K562 (cell line): ENCODE data around the gene CENPB. TPM values are rescaled to one million over a fixed set of nuclear protein-coding genes. Genes with fewer than 3 reads are reported as not detected.

Experiments used
- ADNP ChIP-seq: fragments of 200-800 bp; sonication (Bioruptor generic); IDR thresholded peaks from 2 replicates; pipeline ENCODE4 v1.6.1; 2016; ENCODE audit warnings: missing genetic modification characterization, missing compliant biosample characterization
- BCOR ChIP-seq: fragments of 450-650 bp; IDR thresholded peaks from 2 replicates; pipeline ENCODE4 v1.6.1; 2016
- BHLHE40 ChIP-seq: IDR thresholded peaks from 2 replicates; pipeline ENCODE4 v1.6.1; 2011; ENCODE audit warnings: low read length, improper control_type of control experiment
- CBX8 ChIP-seq: fragments of 200-600 bp; sonication (generic); IDR thresholded peaks from 2 replicates; pipeline ENCODE4 v1.6.1; 2012; ENCODE audit warnings: borderline replicate concordance, mixed run types, low read depth, mild to moderate bottlenecking, moderate library complexity, mixed read lengths, low read length, control low read depth, inconsistent platforms; ENCODE audit not compliant: poor library complexity, severe bottlenecking; ENCODE audit errors: extremely low read depth
- COPS2 ChIP-seq: fragments of 450-650 bp; conservative IDR thresholded peaks from 2 replicates; pipeline ENCODE4 v1.6.1; 2016; ENCODE audit warnings: mild to moderate bottlenecking, moderate library complexity
- CTBP1 ChIP-seq: fragments of 450-650 bp; IDR thresholded peaks from 2 replicates; pipeline ENCODE4 v1.6.1; 2016; ENCODE audit warnings: borderline replicate concordance
- ELF4 ChIP-seq: fragments of 450-650 bp; formaldehyde crosslinking; IDR thresholded peaks from 2 replicates; pipeline ENCODE4 v1.4.0; 2022; ENCODE audit warnings: missing genetic modification characterization
- MBD2 ChIP-seq: sonication (generic); IDR thresholded peaks from 2 replicates; pipeline ENCODE4 v1.6.1; 2016; ENCODE audit warnings: low read depth, borderline replicate concordance
- MCM3 ChIP-seq: fragments of 450-650 bp; IDR thresholded peaks from 2 replicates; pipeline ENCODE4 v1.6.1; 2016
- SREBF1 ChIP-seq: fragments of 150-350 bp; IDR thresholded peaks from 2 replicates; pipeline ENCODE4 v1.6.1; 2014; ENCODE audit warnings: antibody characterized with exemption, low read depth, low read length, borderline replicate concordance
- TARDBP ChIP-seq: fragments of 450-650 bp; IDR thresholded peaks from 2 replicates; pipeline ENCODE4 v1.6.1; 2016
- TEAD1 ChIP-seq, 2 experiments: fragments of 450-650 bp in 1 of 2; sonication (generic) in 1 of 2; formaldehyde crosslinking; IDR thresholded peaks; 2 replicates each; pipeline versions ENCODE4 v1.4.0 to v1.8.0; 2020 to 2022; ENCODE audit warnings: mild to moderate bottlenecking in 2 of 2, missing genetic modification reagents in 1 of 2
- ZNF778 ChIP-seq: fragments of 450-650 bp; formaldehyde crosslinking; IDR thresholded peaks from 2 replicates; pipeline ENCODE4 v1.4.0; 2020; ENCODE audit warnings: mild to moderate bottlenecking, moderate library complexity
- polyA plus RNA-seq, 8 experiments: library from polyadenylated mRNA; depleted of rRNA in 4 of 8; stranded (reverse) in 5 of 8; unstranded in 3 of 8; fragments of >200 nt; fragmentation: Nextera tagmentation in 2 of 8; fragmentation: Illumina TruSeq in 1 of 8; extraction: Ambion mirVana in 2 of 8; extraction: Trizol in 1 of 8; gene quantifications; 2 replicates each; pipeline versions ENCODE4 v1.2.1 to v1.2.3, GENCODE V29; 2011 to 2014; ENCODE audit warnings: inconsistent platforms in 1 of 8, missing spikeins in 1 of 8
- total RNA-seq, 7 experiments: library from RNA; depleted of rRNA in 6 of 7; stranded (reverse); fragments of >200 nt in 6 of 7; fragmentation: Illumina TruSeq in 2 of 7; extraction: Trizol in 2 of 7; gene quantifications; 2 replicates each; pipeline versions ENCODE4 v1.2.1 to v1.2.3, GENCODE V29; 2011 to 2021; ENCODE audit warnings: low replicate concordance in 1 of 7
- TF ChIP-seq, protein P1 (sequence below): sonication (generic); formaldehyde crosslinking; IDR thresholded peaks from 2 replicates; pipeline ENCODE4 v1.8.0; 2023; ENCODE audit warnings: mild to moderate bottlenecking, missing genetic modification reagents
- TF ChIP-seq, protein P2 (sequence below): fragments of 450-650 bp; IDR thresholded peaks from 2 replicates; pipeline ENCODE4 v1.6.1; 2017; ENCODE audit warnings: antibody characterized with exemption, mild to moderate bottlenecking
- TF ChIP-seq, protein P3 (sequence below): fragments of 250-450 bp; sonication (Bioruptor Pico); IDR thresholded peaks from 2 replicates; pipeline ENCODE4 v1.4.0; 2020; ENCODE audit warnings: mild to moderate bottlenecking
- TF ChIP-seq, protein P4 (sequence below): fragments of 450-650 bp; IDR thresholded peaks from 2 replicates; pipeline ENCODE4 v1.6.1; 2017; ENCODE audit warnings: antibody characterized with exemption

CENPB gene
- total and polyA plus RNA-seq, 9 of the 15 experiments (the other 6 are each of a cell fraction or from before 2014, with no cell fraction given) = 0.17 to 70.8 (median 24.9) TPM

DNA sequence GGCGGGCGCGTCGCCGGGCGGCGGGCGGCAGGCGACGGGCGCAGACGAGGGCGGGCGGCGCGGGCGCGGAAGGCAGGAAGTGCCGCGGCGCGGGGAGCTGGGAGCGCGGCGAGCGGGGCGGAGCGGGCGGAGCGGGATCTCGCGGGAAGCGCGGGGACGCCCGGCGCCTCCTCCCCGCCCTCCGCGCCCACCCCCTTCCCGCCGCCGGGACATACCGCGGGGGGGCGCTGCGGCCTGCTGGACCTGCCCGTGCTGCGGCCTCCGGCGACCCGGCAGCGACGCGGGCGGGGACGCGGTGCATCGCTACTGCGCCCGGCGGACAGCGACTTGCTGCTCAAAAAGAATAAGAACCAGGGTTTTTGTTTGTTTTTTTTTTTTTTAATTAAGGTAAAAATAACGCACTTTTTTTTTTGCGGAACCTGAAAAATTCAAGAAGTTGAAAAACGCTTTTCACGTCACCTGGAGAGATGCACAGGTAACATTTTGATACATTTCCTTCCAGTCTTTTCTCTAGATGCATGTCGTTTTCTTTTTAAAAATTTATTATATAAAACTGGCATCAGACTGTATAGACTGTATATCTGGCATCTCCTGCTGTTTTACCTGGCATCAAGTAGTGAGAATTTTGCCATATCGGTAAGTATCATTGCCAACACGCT, at the start of gene CENPB (continued):
- TF ChIP-seq, protein P1, sequence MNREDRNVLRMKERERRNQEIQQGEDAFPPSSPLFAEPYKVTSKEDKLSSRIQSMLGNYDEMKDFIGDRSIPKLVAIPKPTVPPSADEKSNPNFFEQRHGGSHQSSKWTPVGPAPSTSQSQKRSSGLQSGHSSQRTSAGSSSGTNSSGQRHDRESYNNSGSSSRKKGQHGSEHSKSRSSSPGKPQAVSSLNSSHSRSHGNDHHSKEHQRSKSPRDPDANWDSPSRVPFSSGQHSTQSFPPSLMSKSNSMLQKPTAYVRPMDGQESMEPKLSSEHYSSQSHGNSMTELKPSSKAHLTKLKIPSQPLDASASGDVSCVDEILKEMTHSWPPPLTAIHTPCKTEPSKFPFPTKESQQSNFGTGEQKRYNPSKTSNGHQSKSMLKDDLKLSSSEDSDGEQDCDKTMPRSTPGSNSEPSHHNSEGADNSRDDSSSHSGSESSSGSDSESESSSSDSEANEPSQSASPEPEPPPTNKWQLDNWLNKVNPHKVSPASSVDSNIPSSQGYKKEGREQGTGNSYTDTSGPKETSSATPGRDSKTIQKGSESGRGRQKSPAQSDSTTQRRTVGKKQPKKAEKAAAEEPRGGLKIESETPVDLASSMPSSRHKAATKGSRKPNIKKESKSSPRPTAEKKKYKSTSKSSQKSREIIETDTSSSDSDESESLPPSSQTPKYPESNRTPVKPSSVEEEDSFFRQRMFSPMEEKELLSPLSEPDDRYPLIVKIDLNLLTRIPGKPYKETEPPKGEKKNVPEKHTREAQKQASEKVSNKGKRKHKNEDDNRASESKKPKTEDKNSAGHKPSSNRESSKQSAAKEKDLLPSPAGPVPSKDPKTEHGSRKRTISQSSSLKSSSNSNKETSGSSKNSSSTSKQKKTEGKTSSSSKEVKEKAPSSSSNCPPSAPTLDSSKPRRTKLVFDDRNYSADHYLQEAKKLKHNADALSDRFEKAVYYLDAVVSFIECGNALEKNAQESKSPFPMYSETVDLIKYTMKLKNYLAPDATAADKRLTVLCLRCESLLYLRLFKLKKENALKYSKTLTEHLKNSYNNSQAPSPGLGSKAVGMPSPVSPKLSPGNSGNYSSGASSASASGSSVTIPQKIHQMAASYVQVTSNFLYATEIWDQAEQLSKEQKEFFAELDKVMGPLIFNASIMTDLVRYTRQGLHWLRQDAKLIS (CRISPR knock-in tag) = no peak
- TF ChIP-seq COPS2 (no peak), ADNP (tag) (no peak), MCM3 (no peak), BHLHE40 (no peak), CTBP1 (no peak), ZNF778 (CRISPR knock-in tag) (no peak), BCOR (no peak), SREBF1 (no peak), MBD2 (no peak), CBX8 (no peak), TEAD1 (CRISPR knock-in tag; IDR thresholded peaks at IDR 0.05) (peak in 1 of 2 experiments; percentile 92; a peak in 2 of 4 replicates), TARDBP (no peak), ELF4 (CRISPR knock-in tag) (no peak)
- TF ChIP-seq, protein P2, sequence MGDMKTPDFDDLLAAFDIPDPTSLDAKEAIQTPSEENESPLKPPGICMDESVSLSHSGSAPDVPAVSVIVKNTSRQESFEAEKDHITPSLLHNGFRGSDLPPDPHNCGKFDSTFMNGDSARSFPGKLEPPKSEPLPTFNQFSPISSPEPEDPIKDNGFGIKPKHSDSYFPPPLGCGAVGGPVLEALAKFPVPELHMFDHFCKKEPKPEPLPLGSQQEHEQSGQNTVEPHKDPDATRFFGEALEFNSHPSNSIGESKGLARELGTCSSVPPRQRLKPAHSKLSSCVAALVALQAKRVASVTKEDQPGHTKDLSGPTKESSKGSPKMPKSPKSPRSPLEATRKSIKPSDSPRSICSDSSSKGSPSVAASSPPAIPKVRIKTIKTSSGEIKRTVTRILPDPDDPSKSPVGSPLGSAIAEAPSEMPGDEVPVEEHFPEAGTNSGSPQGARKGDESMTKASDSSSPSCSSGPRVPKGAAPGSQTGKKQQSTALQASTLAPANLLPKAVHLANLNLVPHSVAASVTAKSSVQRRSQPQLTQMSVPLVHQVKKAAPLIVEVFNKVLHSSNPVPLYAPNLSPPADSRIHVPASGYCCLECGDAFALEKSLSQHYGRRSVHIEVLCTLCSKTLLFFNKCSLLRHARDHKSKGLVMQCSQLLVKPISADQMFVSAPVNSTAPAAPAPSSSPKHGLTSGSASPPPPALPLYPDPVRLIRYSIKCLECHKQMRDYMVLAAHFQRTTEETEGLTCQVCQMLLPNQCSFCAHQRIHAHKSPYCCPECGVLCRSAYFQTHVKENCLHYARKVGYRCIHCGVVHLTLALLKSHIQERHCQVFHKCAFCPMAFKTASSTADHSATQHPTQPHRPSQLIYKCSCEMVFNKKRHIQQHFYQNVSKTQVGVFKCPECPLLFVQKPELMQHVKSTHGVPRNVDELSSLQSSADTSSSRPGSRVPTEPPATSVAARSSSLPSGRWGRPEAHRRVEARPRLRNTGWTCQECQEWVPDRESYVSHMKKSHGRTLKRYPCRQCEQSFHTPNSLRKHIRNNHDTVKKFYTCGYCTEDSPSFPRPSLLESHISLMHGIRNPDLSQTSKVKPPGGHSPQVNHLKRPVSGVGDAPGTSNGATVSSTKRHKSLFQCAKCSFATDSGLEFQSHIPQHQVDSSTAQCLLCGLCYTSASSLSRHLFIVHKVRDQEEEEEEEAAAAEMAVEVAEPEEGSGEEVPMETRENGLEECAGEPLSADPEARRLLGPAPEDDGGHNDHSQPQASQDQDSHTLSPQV = no peak
- TF ChIP-seq, protein P3, sequence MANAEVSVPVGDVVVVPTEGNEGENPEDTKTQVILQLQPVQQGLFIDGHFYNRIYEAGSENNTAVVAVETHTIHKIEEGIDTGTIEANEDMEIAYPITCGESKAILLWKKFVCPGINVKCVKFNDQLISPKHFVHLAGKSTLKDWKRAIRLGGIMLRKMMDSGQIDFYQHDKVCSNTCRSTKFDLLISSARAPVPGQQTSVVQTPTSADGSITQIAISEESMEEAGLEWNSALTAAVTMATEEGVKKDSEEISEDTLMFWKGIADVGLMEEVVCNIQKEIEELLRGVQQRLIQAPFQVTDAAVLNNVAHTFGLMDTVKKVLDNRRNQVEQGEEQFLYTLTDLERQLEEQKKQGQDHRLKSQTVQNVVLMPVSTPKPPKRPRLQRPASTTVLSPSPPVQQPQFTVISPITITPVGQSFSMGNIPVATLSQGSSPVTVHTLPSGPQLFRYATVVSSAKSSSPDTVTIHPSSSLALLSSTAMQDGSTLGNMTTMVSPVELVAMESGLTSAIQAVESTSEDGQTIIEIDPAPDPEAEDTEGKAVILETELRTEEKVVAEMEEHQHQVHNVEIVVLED = 0 out of 2 replicates have a peak, but pooled peaks have one; percentile 9
- TF ChIP-seq, protein P4, sequence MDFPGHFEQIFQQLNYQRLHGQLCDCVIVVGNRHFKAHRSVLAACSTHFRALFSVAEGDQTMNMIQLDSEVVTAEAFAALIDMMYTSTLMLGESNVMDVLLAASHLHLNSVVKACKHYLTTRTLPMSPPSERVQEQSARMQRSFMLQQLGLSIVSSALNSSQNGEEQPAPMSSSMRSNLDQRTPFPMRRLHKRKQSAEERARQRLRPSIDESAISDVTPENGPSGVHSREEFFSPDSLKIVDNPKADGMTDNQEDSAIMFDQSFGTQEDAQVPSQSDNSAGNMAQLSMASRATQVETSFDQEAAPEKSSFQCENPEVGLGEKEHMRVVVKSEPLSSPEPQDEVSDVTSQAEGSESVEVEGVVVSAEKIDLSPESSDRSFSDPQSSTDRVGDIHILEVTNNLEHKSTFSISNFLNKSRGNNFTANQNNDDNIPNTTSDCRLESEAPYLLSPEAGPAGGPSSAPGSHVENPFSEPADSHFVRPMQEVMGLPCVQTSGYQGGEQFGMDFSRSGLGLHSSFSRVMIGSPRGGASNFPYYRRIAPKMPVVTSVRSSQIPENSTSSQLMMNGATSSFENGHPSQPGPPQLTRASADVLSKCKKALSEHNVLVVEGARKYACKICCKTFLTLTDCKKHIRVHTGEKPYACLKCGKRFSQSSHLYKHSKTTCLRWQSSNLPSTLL = no peak
